CD4-positive, alpha-beta T cell treated with Interleukin-10 for 1 hour (primary cell): Measurements from ENCODE around the gene L3MBTL3.
"Not testable (repeated sequence)": the region's sequence is repeated elsewhere in the genome, so short reads cannot be mapped to it uniquely, and the experiment has no call there.

ENCODE experiments used
- DNase-seq: peaks from one replicate; pipeline ENCODE4 v3.0.0-alpha.2; 2020

The L3MBTL3 gene

GRCh38 chr6:130093546-130093945 is 75.2 kb downstream of the L3MBTL3 start:
- no peak for DNase-seq

- no peak for DNase-seq
Observed at GRCh38 chr6:130098317-130098716, 79.9 kb downstream of the L3MBTL3 start.

GRCh38 chr6:130099119-130099518 is 80.7 kb downstream of the L3MBTL3 start:
- no peak for DNase-seq

GRCh38 chr6:130105996-130106704 is 87.8 kb downstream of the L3MBTL3 start:
- no peak for DNase-seq

- DNase-seq, result no peak
Observed at GRCh38 chr6:130107710-130108109, 89.3 kb downstream of the L3MBTL3 start.

- DNase-seq, result no peak
Observed at GRCh38 chr6:130111031-130111430, 92.7 kb downstream of the L3MBTL3 start.

- no peak for DNase-seq
Observed at GRCh38 chr6:130113201-130113710, 94.9 kb downstream of the L3MBTL3 start.

- DNase-seq, result no peak
Observed at GRCh38 chr6:130115036-130115435, 96.7 kb downstream of the L3MBTL3 start.

- no peak for DNase-seq
Observed at GRCh38 chr6:130116273-130116672, 97.9 kb downstream of the L3MBTL3 start.

- DNase-seq, result not testable (repeated sequence)
Observed at GRCh38 chr6:130117187-130117701, 98.9 kb downstream of the L3MBTL3 start.

GRCh38 chr6:130118236-130118635 is 99.9 kb downstream of the L3MBTL3 start:
- no peak for DNase-seq

- DNase-seq, result no peak
Observed at GRCh38 chr6:130119211-130119610, 100.8 kb downstream of the L3MBTL3 start.

- DNase-seq, result no peak
Observed at GRCh38 chr6:130120731-130121130, 102.3 kb downstream of the L3MBTL3 start.

- no peak for DNase-seq
Observed at GRCh38 chr6:130122243-130122642, 103.9 kb downstream of the L3MBTL3 start.

GRCh38 chr6:130127195-130127594 is 108.8 kb downstream of the L3MBTL3 start:
- no peak for DNase-seq

GRCh38 chr6:130128326-130128725 is 109.9 kb downstream of the L3MBTL3 start:
- DNase-seq, result no peak

- no peak for DNase-seq
Observed at GRCh38 chr6:130129762-130130246, 111.4 kb downstream of the L3MBTL3 start.

GRCh38 chr6:130132286-130132701 is 113.9 kb downstream of the L3MBTL3 start:
- DNase-seq, result peak; percentile 78

- DNase-seq, result peak; percentile 36
Observed at GRCh38 chr6:130134582-130134981, 116.2 kb downstream of the L3MBTL3 start.

GRCh38 chr6:130136798-130137197 is 118.4 kb downstream of the L3MBTL3 start:
- DNase-seq, result no peak

- no peak for DNase-seq
Observed at GRCh38 chr6:130138116-130138908, 119.9 kb downstream of the L3MBTL3 start.

- no peak for DNase-seq
Observed at GRCh38 chr6:130138909-130139242, 120.5 kb downstream of the L3MBTL3 start.

GRCh38 chr6:130140084-130140483 is 121.7 kb downstream of the L3MBTL3 start:
- DNase-seq, result no peak

GRCh38 chr6:130143709-130144108 is 125.3 kb downstream of the L3MBTL3 start:
- no peak for DNase-seq
